Erythroblast (primary cell): ENCODE results near the gene SYNPO2L.
"Not testable (repeated sequence)": the region's sequence is repeated elsewhere in the genome, so short reads cannot be mapped to it uniquely, and the experiment has no call there.

Experiments used
- DNase-seq, 2 experiments: peaks; one replicate each; lab custom pipeline; 2025; lab: John Stamatoyannopoulos, UW
- GATA1 ChIP-seq: IDR thresholded peaks from 2 replicates; pipeline ENCODE4 v1.6.1; 2011; ENCODE audit warnings: low read depth, mild to moderate bottlenecking, control low read depth, low read length, moderate library complexity
- POLR2A ChIP-seq: IDR thresholded peaks from 2 replicates; pipeline ENCODE4 v1.6.1; 2011; ENCODE audit warnings: mild to moderate bottlenecking, low read length

The SYNPO2L gene, protein sequence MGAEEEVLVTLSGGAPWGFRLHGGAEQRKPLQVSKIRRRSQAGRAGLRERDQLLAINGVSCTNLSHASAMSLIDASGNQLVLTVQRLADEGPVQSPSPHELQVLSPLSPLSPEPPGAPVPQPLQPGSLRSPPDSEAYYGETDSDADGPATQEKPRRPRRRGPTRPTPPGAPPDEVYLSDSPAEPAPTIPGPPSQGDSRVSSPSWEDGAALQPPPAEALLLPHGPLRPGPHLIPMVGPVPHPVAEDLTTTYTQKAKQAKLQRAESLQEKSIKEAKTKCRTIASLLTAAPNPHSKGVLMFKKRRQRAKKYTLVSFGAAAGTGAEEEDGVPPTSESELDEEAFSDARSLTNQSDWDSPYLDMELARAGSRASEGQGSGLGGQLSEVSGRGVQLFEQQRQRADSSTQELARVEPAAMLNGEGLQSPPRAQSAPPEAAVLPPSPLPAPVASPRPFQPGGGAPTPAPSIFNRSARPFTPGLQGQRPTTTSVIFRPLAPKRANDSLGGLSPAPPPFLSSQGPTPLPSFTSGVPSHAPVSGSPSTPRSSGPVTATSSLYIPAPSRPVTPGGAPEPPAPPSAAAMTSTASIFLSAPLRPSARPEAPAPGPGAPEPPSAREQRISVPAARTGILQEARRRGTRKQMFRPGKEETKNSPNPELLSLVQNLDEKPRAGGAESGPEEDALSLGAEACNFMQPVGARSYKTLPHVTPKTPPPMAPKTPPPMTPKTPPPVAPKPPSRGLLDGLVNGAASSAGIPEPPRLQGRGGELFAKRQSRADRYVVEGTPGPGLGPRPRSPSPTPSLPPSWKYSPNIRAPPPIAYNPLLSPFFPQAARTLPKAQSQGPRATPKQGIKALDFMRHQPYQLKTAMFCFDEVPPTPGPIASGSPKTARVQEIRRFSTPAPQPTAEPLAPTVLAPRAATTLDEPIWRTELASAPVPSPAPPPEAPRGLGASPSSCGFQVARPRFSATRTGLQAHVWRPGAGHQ

DNA sequence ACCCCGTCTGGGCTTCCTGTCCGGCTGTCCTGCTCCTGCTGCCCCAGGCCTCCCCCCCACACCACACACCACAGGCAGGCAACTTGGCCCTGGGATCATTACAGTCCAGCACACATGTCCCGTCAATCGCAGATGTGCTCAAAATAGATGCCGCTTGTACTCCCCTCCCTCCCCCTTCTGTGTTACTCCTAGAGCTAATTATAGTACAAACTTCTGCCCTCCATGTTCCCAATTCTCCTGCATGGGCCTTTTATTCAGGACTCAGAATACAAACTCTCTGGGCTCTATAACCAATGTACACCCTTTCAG lies at the start of gene SYNPO2L:
TSS of gene SYNPO2L (minus strand) at position 40 of the 309 bp plus-strand sequence. CDS start 107 bp downstream, outside the sequence.
- no peak for TF ChIP-seq GATA1
- no peak for TF ChIP-seq POLR2A
- DNase-seq: no peak

DNA sequence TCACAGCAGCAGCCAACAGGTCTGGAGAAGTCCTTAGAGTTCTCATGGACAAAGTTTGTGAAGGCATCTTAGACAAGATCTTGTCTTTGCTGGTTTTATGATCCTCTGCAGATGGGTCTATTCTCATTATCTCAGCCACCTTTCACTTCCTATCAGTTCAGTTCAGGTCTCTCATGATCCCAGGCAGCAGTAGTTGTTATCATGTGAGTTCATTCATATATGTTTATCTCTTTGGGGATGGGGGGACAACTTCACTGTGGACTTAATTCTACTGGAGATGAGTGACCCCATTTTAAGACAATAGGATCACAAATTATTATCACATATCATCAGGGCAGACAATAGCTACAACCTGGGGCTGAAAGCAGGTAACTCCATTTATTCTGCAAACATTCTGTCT lies 48.1 kb upstream of the SYNPO2L start:
- DNase-seq: peak in 1 of 2 experiments; percentile 53

DNA sequence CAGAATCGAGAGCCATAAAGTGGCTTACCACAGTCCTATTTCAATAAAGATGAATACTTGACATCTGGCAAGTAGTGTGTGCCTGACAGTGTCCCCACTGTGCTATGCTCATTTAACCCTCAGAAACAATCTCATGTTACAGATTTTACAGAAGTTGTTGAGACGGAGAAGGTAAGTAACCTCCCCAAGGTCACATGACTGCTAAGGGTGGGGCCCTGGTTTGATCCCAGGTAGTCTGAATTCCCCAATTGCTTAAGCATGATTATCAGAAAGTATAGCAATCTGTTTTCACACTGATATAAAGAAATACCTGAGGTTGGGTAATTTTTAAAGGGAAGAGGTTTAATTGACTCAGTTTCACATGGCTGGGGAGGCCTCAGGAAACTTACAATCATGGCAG lies 43.0 kb upstream of the SYNPO2L start:
- DNase-seq: not testable (repeated sequence)

DNA sequence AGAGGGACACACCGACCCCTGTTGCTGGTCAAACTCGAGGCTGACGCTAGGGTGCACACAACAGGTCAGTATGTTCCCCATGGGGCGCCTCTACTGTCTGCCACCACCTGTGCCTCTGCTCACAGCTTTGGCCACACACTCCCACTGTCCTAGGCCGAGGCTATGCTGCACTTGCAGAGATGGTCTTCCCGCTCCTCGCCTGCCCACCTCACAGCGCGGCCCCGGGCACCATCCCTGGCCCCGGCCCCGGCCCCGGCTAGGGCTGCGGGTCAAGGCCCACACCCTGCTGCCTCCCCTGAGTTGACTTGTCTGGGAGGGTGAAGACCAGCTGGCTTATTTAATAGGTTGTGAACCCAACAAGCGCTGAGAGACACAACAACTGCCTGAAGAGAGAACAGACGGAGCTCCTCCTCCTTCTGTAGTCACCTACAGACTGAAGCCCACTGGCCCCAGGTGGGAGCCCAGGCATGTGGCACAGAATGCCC lies 41.9 kb upstream of the SYNPO2L start, which contains the start of gene AGAP5:
TSS of gene AGAP5 (minus strand) at position 435 of the 485 bp plus-strand sequence. CDS start at position 81, 354 bp downstream.
- DNase-seq: not testable (repeated sequence)

DNA sequence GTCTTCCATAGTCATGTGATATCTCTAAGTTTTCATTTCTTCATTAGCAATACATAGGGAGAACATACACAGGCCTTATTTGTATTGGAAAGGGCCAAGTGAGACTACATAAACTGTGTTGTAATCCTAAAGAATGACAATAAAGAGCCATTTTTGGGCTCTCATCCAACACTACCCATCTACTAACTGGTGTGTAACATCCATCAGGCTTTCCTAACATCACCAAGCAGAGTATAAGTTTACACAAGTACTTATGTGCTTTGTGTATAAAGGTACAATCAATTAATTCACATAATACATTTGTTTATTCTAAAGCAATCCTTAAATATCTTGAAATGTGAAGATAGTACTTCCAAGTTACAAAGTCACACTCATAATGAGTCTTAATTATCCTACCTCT lies 39.5 kb upstream of the SYNPO2L start:
- not testable (repeated sequence) for DNase-seq

DNA sequence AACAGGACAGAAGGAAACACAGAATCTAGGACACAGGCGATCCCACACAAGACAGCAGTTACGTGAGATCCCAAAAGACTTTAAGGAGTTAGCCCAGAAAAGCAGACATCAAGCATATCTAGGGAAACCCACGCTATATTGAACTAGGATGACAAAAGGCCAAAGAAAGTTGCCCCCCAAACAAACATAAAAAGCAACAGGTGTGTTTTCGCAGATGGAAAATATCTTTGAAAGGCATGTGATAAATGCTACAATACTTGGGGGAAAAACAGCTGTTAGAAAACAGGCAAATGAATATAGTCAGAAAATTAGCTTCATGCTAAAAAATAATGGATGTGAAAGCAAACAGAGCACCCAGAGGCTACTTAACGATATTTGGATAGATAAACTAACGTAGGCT lies 34.9 kb upstream of the SYNPO2L start:
- not testable (repeated sequence) for DNase-seq

DNA sequence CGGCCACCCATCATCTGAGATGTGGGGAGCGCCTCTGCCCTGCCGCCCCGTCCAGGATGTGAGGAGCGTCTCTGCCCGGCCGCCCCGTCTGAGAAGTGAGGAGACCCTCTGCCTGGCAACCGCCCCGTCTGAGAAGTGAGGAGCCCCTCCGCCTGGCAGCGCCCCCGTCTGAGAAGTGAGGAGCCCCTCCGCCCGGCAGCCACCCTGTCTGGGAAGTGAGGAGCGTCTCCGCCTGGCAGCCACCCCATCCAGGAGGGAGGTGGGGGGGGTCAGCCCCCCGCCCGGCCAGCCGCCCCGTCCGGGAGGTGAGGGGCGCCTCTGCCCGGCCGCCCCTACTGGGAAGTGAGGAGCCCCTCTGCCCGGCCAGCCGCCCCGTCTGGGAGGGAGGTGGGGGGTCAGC lies 33.8 kb upstream of the SYNPO2L start:
- DNase-seq: not testable (repeated sequence)

DNA sequence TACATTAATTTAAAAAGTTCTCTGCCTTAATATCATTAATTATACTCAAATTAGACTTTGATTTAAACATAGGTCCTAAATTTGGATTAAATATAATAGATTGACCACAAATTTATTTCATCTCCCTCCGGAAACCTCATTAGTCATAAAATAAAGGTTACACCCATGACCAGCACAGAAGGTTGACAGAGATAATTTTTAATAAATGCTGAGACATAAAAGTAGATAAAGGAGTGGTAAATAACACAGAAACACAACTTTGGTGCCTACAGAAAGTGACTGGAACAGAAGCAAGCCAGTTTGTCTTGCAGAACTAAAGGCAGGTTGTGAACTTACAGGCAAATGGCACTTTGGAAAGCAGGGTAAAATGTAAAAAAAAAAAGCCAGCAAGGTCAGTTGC lies 31.8 kb upstream of the SYNPO2L start:
- TF ChIP-seq POLR2A: peak; percentile 42
- DNase-seq: peak; percentile 79 to 82

DNA sequence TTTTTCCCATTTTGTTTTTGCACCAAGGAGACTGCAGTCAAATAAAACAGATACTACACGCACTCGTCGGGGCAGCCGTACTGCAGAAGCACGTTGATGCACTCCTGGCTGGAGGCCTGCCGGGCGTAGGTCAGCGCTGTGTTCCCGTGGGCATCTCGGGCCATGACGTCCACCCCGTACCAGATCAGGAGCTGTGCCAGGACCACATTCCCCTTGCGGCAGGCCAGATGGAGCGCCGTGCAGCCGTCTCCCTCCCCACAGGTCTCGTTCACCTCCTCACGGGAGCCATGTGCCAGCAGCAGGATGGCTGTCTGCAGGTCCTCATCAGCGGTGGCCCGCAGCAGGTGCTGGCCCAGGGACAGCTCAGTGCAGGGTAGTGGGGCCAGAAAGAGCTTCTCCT lies 18.7 kb upstream of the SYNPO2L start:
- not testable (repeated sequence) for DNase-seq

DNA sequence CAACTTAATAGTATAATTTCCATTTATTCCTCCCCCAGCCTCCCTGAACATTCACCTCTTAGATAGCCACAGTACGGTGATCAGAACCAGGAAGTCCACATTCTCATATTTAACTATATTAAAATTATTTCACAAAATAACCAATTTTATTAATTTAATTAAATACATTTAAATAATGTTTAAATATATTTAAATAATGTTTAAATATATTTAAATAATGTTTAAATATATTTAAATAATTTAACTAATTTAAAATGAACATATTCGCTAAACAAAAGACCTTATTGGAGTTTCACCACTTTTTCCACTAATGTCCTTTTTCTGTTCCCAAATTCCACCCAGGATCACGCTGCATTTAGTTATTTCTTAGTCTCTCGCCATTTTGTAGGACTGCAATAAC lies 12.5 kb upstream of the SYNPO2L start:
- not testable (repeated sequence) for DNase-seq

DNA sequence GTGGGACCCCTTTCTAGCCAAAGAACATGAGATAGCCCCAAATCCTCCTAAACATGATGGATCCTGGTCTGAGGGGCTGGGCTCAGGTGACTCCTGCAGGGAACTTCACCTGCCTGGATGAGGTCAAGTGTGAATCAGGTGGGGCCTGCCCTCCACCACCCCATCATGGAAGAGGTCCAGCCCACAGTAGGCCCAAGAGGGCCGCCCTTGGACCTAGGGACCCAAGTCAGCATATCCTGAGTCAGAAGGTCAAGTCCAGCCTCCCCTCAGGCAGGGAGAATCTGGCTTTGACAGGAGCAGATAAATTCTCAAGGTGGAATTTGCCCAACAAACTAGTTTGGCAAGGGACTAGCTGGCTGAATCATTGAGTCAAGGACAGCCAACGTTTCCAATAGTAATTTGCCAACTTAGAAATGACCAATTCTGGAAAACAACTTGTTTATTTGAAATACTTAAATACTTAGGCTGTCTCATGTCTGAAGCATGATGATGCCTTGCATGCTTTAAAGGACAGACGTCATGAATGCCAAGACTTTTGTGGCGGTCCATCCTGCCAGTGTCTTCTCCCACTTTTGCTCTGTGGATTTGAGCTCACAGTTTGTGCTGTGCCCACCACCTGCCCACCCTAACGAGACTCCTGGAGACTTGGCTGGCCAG lies 10.5 kb upstream of the SYNPO2L start:
- DNase-seq: not testable (repeated sequence)

DNA sequence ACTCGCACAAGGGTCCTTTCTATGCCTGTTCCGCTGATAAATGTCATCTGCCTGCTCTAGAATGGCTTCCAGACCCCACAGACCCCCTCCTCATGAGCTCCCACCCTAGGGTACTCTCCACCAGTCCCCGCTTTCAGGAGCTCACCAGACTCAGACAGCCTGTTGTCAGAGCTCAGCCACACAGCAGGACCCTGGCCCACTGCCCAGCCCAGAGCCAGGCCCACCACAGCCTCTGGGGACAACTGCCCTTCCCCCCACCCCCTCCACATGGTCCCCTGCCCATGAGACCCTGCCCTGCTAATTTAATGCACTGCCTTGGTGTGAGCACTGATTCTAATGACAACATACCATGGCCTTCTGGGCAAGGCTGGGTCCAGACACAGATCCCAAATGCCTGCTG lies 9.8 kb upstream of the SYNPO2L start:
- DNase-seq: not testable (repeated sequence)

DNA sequence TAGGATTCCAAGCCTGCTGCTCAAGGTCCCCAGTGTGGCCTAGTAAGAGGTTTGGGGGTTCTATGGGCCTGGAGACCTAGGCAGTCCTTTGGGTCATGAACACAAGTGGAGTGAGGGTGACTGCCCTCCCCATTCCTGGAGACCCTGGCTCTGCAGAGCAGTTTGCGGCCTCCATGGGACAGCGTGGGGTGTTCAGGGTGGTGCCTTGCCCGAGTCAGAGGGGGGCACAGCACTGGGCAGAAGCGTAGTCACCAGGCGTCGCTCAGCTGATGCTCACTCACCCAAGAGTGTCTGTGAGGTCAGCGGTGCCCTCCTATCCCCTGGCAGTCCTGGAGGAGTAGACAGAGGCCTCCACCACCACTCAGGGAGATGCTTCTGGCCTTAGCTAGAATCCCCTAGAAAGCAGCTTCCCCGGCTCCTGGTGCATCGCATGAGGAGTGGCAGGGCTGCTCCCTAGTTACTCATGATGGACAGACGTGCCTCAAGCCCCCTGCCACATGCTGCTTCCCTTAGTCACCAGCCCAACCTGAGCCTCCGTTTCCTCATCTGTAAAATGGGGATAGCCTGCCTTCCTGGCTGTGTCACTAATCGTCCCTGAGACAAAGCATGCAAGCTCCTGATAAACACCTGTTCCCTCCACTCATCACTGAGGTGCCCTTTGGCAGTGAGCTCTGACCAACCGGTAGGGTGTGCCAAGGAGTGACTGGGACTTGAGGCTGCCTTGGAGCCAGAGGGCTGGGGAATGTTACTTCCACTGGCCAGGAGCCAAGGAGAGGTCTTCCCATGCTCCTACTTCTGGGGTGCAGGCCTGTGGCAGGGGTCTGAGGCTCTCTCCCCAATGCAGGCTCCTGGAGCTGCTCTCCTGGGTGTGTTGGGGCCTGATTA lies 8.6 kb upstream of the SYNPO2L start:
- DNase-seq: not testable (repeated sequence)

DNA sequence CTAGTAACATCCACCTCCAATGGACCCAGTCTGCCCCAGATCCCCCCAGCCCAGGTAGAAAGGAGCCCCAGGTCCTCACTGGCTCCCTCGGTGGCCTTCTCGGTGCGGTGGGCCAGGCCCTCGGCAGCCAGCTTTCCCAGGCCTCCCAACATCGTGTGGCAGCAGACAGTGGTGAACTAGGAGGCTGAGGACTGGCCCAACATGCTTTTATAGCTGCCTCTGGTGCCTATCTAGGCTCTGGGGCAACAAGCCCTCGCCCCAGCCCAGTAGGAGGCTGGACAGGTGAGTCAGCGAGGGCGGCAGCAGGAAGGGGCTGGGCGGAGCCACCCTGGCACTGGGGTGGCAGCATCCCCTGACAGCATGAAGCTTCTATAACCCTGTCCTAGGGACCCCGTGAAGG lies 7.8 kb upstream of the SYNPO2L start:
- DNase-seq: not testable (repeated sequence)

DNA sequence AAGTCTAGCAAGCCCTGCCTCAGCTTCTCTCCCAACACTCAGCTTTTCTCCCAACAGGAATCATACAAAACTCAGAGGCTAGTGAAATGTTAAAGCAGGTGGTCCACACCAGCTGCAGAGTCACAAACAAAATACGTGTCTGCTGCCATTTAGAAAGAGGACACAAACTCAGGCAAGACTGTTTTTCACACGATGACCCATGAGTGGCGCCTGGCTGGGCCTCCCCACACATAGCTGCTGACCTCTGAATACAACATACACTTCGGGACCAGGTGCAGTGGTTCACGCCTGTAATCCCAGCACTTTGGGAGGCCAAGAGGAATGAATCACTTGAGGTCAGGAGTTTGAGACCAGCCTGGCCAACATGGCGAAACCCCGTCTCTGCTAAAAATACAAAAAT lies 6.9 kb upstream of the SYNPO2L start:
- not testable (repeated sequence) for DNase-seq
